GM12878 (cell line): ENCODE results near the gene FXYD7. TPM values are rescaled to one million over a fixed set of nuclear protein-coding genes. Genes with fewer than 3 reads are reported as not detected.
"Not testable (repeated sequence)": the region's sequence is repeated elsewhere in the genome, so short reads cannot be mapped to it uniquely, and the experiment has no call there.

Source experiments
- ATAC-seq: fragments of 200-7000 bp; cut with Tn5 transposase; 3 replicates; pipeline ENCODE4 v1.9.1; 2020; ENCODE audit warnings: mild to moderate bottlenecking, moderate library complexity
- BruUV-seq: library from RNA; stranded (reverse); fragments of 400-500 nt; replicated peaks from 2 replicates; lab custom pipeline; 2021; lab: Mats Ljungman, UMichigan
- CTCF ChIA-PET: fragments of 300-600 bp; sonication (Branson Sonifier 250); formaldehyde crosslinking; extraction: SDS; loops from one replicate; lab custom pipeline; 2021; ENCODE audit warnings: inconsistent platforms; lab: Yijun Ruan, JAX
- POLR2A ChIA-PET: fragments of 350-600 bp; formaldehyde crosslinking; extraction: SDS; loops from one replicate; lab custom pipeline; 2021; ENCODE audit warnings: inconsistent platforms; lab: Charles Lee
- RAD21 ChIA-PET: fragments of 300-600 bp; sonication (Branson Sonifier 250); formaldehyde crosslinking; loops from one replicate; lab custom pipeline; 2023; ENCODE audit warnings: antibody characterized with exemption; ENCODE audit not compliant: unreplicated experiment; lab: Charles Lee
- SMC1A ChIA-PET: fragments of 300-600 bp; sonication (Branson Sonifier 250); formaldehyde crosslinking; loops from one replicate; lab custom pipeline; 2023; ENCODE audit not compliant: unreplicated experiment, uncharacterized antibody; lab: Charles Lee
- DNase-seq: peaks from one replicate; pipeline ENCODE4 v3.0.0-alpha.2; 2011; ENCODE audit warnings: low read depth, low spot score
- FAIRE-seq: peaks from 3 replicates; lab custom pipeline; 2011; peaks lifted over from hg19 to GRCh38; lab: Jason Lieb, UNC
- H2AFZ ChIP-seq: 2 replicates; pipeline ENCODE4 v1.6.0; 2011; ENCODE audit warnings: low read depth, low read length, control low read depth; ENCODE audit not compliant: control insufficient read depth
- H3K27ac ChIP-seq: 2 replicates; pipeline ENCODE4 v1.5.1; 2011; ENCODE audit warnings: control low read depth; ENCODE audit not compliant: control insufficient read depth, insufficient read depth
- H3K27me3 ChIP-seq, 2 experiments: replicated peaks in 1 of 2; 2 replicates each; pipeline versions ENCODE4 v1.6.0 to v1.6.1; 2011; ENCODE audit warnings: low read length in 1 of 2; ENCODE audit not compliant: control insufficient read depth in 2 of 2, insufficient read depth in 2 of 2
- H3K36me3 ChIP-seq, 2 experiments: 2 replicates each; pipeline ENCODE4 v1.5.1; 2011; ENCODE audit warnings: low read length in 1 of 2; ENCODE audit not compliant: control insufficient read depth in 2 of 2, insufficient read depth in 2 of 2
- H3K4me1 ChIP-seq: 2 replicates; pipeline ENCODE4 v1.6.1; 2011; ENCODE audit warnings: mild to moderate bottlenecking, low read length, moderate library complexity, mixed read lengths; ENCODE audit not compliant: control insufficient read depth, insufficient read depth
- H3K4me2 ChIP-seq: 2 replicates; pipeline ENCODE4 v1.6.0; 2011; ENCODE audit warnings: control low read depth; ENCODE audit not compliant: control insufficient read depth, insufficient read depth
- H3K4me3 ChIP-seq: fragments of 200-600 bp; sonication (generic); 2 replicates; pipeline ENCODE4 v1.5.1; 2016
- H3K79me2 ChIP-seq: 2 replicates; pipeline ENCODE4 v1.6.0; 2011; ENCODE audit warnings: low read length; ENCODE audit not compliant: control insufficient read depth, insufficient read depth
- H3K9ac ChIP-seq: 2 replicates; pipeline ENCODE4 v1.8.0; 2011; ENCODE audit warnings: low read length, control low read depth, mixed read lengths; ENCODE audit not compliant: control insufficient read depth, insufficient read depth
- H3K9me3 ChIP-seq: replicated peaks from 3 replicates; pipeline ENCODE4 v1.5.1; 2011; ENCODE audit warnings: mild to moderate bottlenecking, low read length; ENCODE audit not compliant: control insufficient read depth, insufficient read depth
- H4K20me1 ChIP-seq: 2 replicates; pipeline ENCODE4 v1.6.0; 2011; ENCODE audit not compliant: control insufficient read depth, insufficient read depth
- LARP7 ChIP-seq: fragments of 450-650 bp; IDR thresholded peaks from 2 replicates; pipeline ENCODE4 v1.6.1; 2017; ENCODE audit warnings: mild to moderate bottlenecking
- RELB ChIP-seq: fragments of 450-650 bp; IDR thresholded peaks from 2 replicates; pipeline ENCODE4 v1.6.1; 2017; ENCODE audit warnings: low read depth, mild to moderate bottlenecking, moderate library complexity
- WGBS: methylation state at CpG from one replicate; pipeline ENCODE4 v1.1.6; 2016; ENCODE audit warnings: low lambda C conversion rate; ENCODE audit not compliant: insufficient replicate concordance, insufficient coverage; ENCODE audit errors: missing lambda C conversion rate; 5-methylcytosine and 5-hydroxymethylcytosine counted together
- in situ Hi-C: fragments of 300-500 bp; cut with MboI; formaldehyde crosslinking; loops from 9 replicates; pipeline ENCODE4 v1.14.3; 2018; ENCODE audit warnings: mixed read lengths
- intact Hi-C: fragments of 100-400 bp; cut with micrococcal nuclease; formaldehyde crosslinking; loops from one replicate; pipeline ENCODE4 v1.14.2; 2022; ENCODE audit not compliant: unreplicated experiment
- polyA plus RNA-seq, 11 experiments: library from polyadenylated mRNA; depleted of rRNA in 4 of 11; unstranded in 6 of 11; stranded (reverse) in 5 of 11; fragments of >200 nt; fragmentation: Nextera tagmentation in 4 of 11; fragmentation: Illumina TruSeq in 1 of 11; extraction: Ambion mirVana in 4 of 11; extraction: Trizol in 1 of 11; gene quantifications; 1 replicate in 1 of 11; 2 replicates in 10 of 11; pipeline versions ENCODE4 v1.2.1 to v1.2.3, GENCODE V29; 2011 to 2016; ENCODE audit warnings: inconsistent platforms in 2 of 11, missing spikeins in 2 of 11, low read depth in 1 of 11
- total RNA-seq, 4 experiments: library from RNA; depleted of rRNA in 3 of 4; stranded (reverse); fragments of >200 nt in 3 of 4; fragmentation: Illumina TruSeq in 1 of 4; extraction: Trizol in 1 of 4; gene quantifications; 2 replicates each; pipeline versions ENCODE4 v1.2.1 to v1.2.3, GENCODE V29; 2013 to 2021

FXYD7 gene
- total and polyA plus RNA-seq, 10 of the 15 experiments (the other 5 are each of a cell fraction or from before 2014, with no cell fraction given) = 0.07 to 0.28 (median 0.12) TPM; not detected in 7

- WGBS = 70% methylated on average over 19 of the region's 20 CpGs
- POLR2A ChIA-PET = no interaction called here
These were observed 8.4 kb downstream of the FXYD7 start for GRCh38 chr19:35151273-35152065.

GRCh38 chr19:35153129-35153522, 10.1 kb downstream of the FXYD7 start:
- DNase-seq, H4K20me1 ChIP-seq, H3K9me3 ChIP-seq, H3K27me3 ChIP-seq, ATAC-seq, FAIRE-seq, H3K27ac ChIP-seq, in situ Hi-C loops, H3K9ac ChIP-seq, H3K4me2 ChIP-seq, H2AFZ ChIP-seq, BruUV-seq, intact Hi-C loops, H3K36me3 ChIP-seq, H3K4me3 ChIP-seq, H3K4me1 ChIP-seq: not testable (repeated sequence)
- ChIA-PET RAD21 (interaction anchor here (1.0 to 2.3 kb wide), 4 partner anchors 12 to 52 kb away, joined by 3 to 17 read pairs (median 4); no protein-coding TSS in a partner anchor), SMC1A (interaction anchor here (0.7 to 2.0 kb wide), 2 partner anchors 25 to 53 kb away, joined by 4 to 8 read pairs; no protein-coding TSS in a partner anchor), CTCF (interaction anchor here (2.6 kb wide), 1 partner anchor 11 kb away, joined by 26 read pairs; the partner anchor contains the start of gene FXYD7), POLR2A (interaction anchor here (1.1 to 1.5 kb wide), 2 partner anchors 51 to 88 kb away, joined by 4 to 5 read pairs; no protein-coding TSS in a partner anchor)
- WGBS = 79% methylated on average over 10 of the region's 10 CpGs
- peaks cover 19% of the 10 kb centered on the region for H3K79me2 ChIP-seq

More at GRCh38 chr19:35151273-35152065, 8.4 kb downstream of the FXYD7 start:
- H3K9ac ChIP-seq = no peak overlapping the region
- BruUV-seq = no TSS peak
- peaks cover 17% of the 10 kb centered on the region for H3K79me2 ChIP-seq
- no peak overlapping the region for H3K27ac ChIP-seq
- H3K4me1 ChIP-seq = peaks cover 3% of the 10 kb centered on the region
- intact Hi-C loops (no loop called here), in situ Hi-C loops (no loop called here)
- H3K27me3 ChIP-seq = peaks cover 0 to 3% of the 10 kb centered on the region in 2 experiments; a peak in 1 of 4 replicates
- no peak for TF ChIP-seq RELB
- TF ChIP-seq LARP7 = no peak
- no peaks in the 10 kb centered on the region for H3K36me3 ChIP-seq
- H3K9me3 ChIP-seq = no peaks in the 10 kb centered on the region
- FAIRE-seq (no peak), ATAC-seq (no peak), DNase-seq (no peak)
- no peaks in the 10 kb centered on the region for H4K20me1 ChIP-seq
- H3K4me3 ChIP-seq = no peak overlapping the region
- ChIA-PET SMC1A (no interaction called here), CTCF (interaction anchor here (0.7 to 1.5 kb wide), 2 partner anchors 9 to 10 kb away, joined by 3 to 5 read pairs; no protein-coding TSS in a partner anchor), RAD21 (no interaction called here)
- no peak overlapping the region for H2AFZ ChIP-seq
- H3K4me2 ChIP-seq = no peak overlapping the region
